ENCODE data around the gene CTDNEP1.

- TF ChIP-seq EZH2phosphoT487 (conservative IDR thresholded peaks at IDR 0.05; ENCODE audit: low read length) = no peak
- no peak for TF ChIP-seq CTCF (IDR thresholded peaks at IDR 0.05; ENCODE audit: insufficient read depth, low read length, poor library complexity, severe bottlenecking)
Observed at GRCh38 chr17:7292194-7292593, 40.7 kb upstream of the CTDNEP1 start.
